AG10803 (cell line): ENCODE measurements around the gene PKD1L1.
"Not testable (repeated sequence)": the region's sequence is repeated elsewhere in the genome, so short reads cannot be mapped to it uniquely, and the experiment has no call there.

Experiments
- DNase-seq: peaks from one replicate; pipeline ENCODE4 v3.0.0; 2010; ENCODE audit warnings: low read depth
- H3K4me3 ChIP-seq: 2 replicates; pipeline ENCODE4 v1.5.1; 2011; ENCODE audit warnings: mild to moderate bottlenecking, low read length, control low read depth
- TF ChIP-seq, protein P1 (sequence below): conservative IDR thresholded peaks from 2 replicates; pipeline ENCODE4 v1.5.1; 2011; ENCODE audit warnings: mild to moderate bottlenecking, low read length, control low read depth, inconsistent platforms

Gene PKD1L1

GRCh38 chr7:47988496-47989386, 40.5 kb upstream of the PKD1L1 start:
- DNase-seq = no peak
- no peak overlapping the region for H3K4me3 ChIP-seq
- TF ChIP-seq, protein P1, sequence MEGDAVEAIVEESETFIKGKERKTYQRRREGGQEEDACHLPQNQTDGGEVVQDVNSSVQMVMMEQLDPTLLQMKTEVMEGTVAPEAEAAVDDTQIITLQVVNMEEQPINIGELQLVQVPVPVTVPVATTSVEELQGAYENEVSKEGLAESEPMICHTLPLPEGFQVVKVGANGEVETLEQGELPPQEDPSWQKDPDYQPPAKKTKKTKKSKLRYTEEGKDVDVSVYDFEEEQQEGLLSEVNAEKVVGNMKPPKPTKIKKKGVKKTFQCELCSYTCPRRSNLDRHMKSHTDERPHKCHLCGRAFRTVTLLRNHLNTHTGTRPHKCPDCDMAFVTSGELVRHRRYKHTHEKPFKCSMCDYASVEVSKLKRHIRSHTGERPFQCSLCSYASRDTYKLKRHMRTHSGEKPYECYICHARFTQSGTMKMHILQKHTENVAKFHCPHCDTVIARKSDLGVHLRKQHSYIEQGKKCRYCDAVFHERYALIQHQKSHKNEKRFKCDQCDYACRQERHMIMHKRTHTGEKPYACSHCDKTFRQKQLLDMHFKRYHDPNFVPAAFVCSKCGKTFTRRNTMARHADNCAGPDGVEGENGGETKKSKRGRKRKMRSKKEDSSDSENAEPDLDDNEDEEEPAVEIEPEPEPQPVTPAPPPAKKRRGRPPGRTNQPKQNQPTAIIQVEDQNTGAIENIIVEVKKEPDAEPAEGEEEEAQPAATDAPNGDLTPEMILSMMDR = peak; percentile 53

DNA sequence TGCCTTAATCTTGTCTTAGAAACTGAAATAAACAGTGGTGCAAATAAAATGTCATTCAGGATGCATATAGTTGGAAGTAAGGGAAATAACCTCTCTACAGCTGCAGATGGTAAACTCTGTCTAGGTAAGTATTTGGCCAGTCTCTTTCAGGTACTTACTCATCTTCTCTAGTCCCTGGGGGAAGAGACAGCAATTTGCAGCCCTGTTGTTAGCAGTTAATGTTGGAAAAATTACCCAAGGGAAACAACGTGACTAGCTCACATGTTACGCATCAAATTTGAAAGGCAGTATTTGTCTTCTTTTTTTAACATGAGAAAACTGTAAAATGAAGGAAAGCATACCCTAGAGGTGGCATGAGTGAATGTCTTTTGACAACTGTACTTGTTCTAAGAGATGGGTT, 34.3 kb upstream of the PKD1L1 start:
- no peak for DNase-seq
- TF ChIP-seq, protein P1 = 0 out of 2 replicates have a peak, but pooled peaks have one; percentile 3
- no peak overlapping the region for H3K4me3 ChIP-seq

- H3K4me3 ChIP-seq, DNase-seq: not testable (repeated sequence)
Observed at GRCh38 chr7:47980648-47981047, 32.4 kb upstream of the PKD1L1 start.

DNA sequence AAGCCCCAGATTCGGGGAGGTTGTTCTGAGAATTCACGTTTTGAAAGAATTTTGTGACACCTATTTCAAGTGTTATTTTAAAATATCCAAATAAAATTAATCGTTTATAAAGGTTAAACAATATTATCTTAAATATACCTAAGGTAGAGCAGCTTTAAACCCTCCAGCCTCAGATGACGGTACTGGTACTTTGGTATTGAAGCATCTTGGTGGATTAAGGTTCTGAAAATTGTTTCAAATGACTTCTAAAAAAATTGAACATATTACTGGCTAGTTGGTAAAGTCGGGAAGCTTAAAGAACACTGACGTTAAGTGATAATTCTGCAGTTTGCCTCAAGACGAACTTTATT, 31.5 kb upstream of the PKD1L1 start:
- peak overlapping the region; percentile 95 for H3K4me3 ChIP-seq
- TF ChIP-seq, protein P1 = no peak
- no peak for DNase-seq

DNA sequence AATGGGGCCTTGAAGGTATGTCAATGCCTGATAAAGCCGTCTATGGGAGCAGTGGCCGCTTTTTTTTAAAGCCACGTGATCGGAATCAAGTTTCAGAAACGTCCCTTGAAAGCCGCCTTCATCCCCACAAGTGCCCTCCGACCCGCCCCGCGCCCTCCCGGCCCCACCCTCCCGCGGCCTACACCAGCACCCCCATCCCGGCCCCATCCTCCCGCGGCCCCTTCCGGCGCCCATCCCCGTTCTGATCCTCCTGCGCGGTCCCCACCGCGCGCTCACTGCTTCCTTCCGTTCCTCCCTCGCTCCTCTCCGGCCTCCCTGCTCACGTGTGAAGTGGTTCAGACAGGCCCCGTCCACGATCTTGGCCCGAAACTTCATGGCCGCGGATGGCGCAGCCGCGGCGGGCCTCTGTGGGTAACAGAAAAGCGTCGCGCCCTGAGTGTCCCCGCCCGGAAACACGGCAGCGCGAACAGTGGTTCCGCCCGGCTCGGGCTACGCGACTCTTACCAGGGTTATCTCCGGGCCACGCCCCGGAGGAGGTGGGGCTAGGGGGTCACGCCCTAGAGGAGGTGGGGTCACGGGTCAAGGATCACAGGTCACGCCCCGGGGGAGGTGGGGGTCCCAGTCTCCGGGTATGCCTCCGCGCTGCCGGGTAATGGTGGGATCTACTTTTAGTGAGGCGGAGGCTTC, 31.0 kb upstream of the PKD1L1 start, which contains the start of gene HUS1:
Gene HUS1, minus strand, starts transcription at position 471 of the 687 bp plus-strand sequence. Its CDS starts 96 bp downstream, at position 375.
- peak; percentile 89 for DNase-seq
- peak within 1 kb of the TSS; percentile 95 for H3K4me3 ChIP-seq
- TF ChIP-seq, protein P1 = no peak

- TF ChIP-seq, protein P1 = no peak
- H3K4me3 ChIP-seq = peak overlapping the region; percentile 95
- no peak for DNase-seq
Observed at GRCh38 chr7:47978790-47979144, 30.5 kb upstream of the PKD1L1 start.

- no peak overlapping the region for H3K4me3 ChIP-seq
- DNase-seq = no peak
- TF ChIP-seq, protein P1 = no peak
Observed at GRCh38 chr7:47973739-47974138, 25.5 kb upstream of the PKD1L1 start.
